Osteoblast (primary cell): Measurements from ENCODE around the gene PRR15. TPM values are rescaled to one million over a fixed set of nuclear protein-coding genes. Genes with fewer than 3 reads are reported as not detected.

Source experiments
- DNase-seq: peaks from one replicate; pipeline ENCODE4 v3.0.0; 2011; ENCODE audit warnings: low spot score, mixed read lengths; ENCODE audit not compliant: insufficient read length; ENCODE audit errors: missing footprints
- H2AFZ ChIP-seq: 2 replicates; pipeline ENCODE4 v1.6.0; 2011; ENCODE audit warnings: mild to moderate bottlenecking, low read length
- H3K27ac ChIP-seq: 2 replicates; pipeline ENCODE4 v1.5.1; 2011; ENCODE audit warnings: mild to moderate bottlenecking, low read depth, low read length, moderate library complexity
- H3K27me3 ChIP-seq: 2 replicates; pipeline ENCODE4 v1.6.0; 2012; ENCODE audit warnings: mild to moderate bottlenecking, control low read depth, inconsistent platforms, low read length, moderate library complexity; ENCODE audit not compliant: insufficient read depth
- H3K36me3 ChIP-seq: 2 replicates; pipeline ENCODE4 v1.5.1; 2011; ENCODE audit warnings: mild to moderate bottlenecking, low read length, control low read depth, moderate library complexity; ENCODE audit not compliant: insufficient read depth
- H3K4me1 ChIP-seq: 2 replicates; pipeline ENCODE4 v1.5.1; 2011; ENCODE audit warnings: mild to moderate bottlenecking, low read length, control low read depth, moderate library complexity; ENCODE audit not compliant: insufficient read depth
- H3K4me2 ChIP-seq: 2 replicates; pipeline ENCODE4 v1.6.0; 2011; ENCODE audit warnings: mild to moderate bottlenecking, low read length; ENCODE audit not compliant: insufficient read depth
- H3K4me3 ChIP-seq: fragments of 200-600 bp; sonication (generic); 3 replicates; pipeline ENCODE4 v1.5.1; 2012; ENCODE audit warnings: mild to moderate bottlenecking, low read length, inconsistent platforms; ENCODE audit not compliant: insufficient read depth
- H3K79me2 ChIP-seq: 2 replicates; pipeline ENCODE4 v1.6.0; 2012; ENCODE audit warnings: mild to moderate bottlenecking, low read length, control low read depth, inconsistent platforms; ENCODE audit not compliant: insufficient read depth
- H3K9me3 ChIP-seq: 2 replicates; pipeline ENCODE4 v1.5.1; 2011; ENCODE audit warnings: low read depth, low read length, control low read depth
- H4K20me1 ChIP-seq: 2 replicates; pipeline ENCODE4 v1.6.0; 2012; ENCODE audit warnings: mild to moderate bottlenecking, low read length, control low read depth; ENCODE audit not compliant: insufficient read depth
- CTCF ChIP-seq: IDR thresholded peaks from 2 replicates; pipeline ENCODE4 v1.5.1; 2011; ENCODE audit warnings: mild to moderate bottlenecking, low read depth, low read length, moderate library complexity; ENCODE audit errors: extremely low read depth
- total RNA-seq: library from RNA; depleted of rRNA; stranded (reverse); fragments of >200 nt; gene quantifications from 2 replicates; pipeline ENCODE4 v1.2.3, GENCODE V29; 2012

PRR15 gene
- total RNA-seq, 1 donor = 1.1 TPM

DNA sequence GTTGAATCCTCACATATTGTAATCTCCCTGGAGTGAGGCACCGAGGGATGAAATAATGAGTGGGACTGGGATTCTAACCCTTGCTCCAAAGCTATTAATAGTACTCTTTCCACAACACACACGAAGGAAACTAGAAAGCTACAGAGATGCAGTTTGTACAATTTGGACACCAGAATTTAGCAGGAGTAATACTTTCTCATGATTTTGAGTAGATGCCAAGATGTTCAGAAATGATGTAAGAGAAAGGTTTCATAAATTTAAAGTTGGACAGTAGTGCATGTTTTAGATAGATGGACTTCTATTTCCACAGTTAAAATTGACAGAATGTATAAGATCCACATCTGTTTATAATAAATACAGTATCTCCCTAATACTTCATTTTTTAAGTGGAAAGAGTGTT is 46.5 kb downstream of the PRR15 start:
- no peaks in the 10 kb centered on the region for H3K27me3 ChIP-seq
- H3K4me1 ChIP-seq = peaks cover 51% of the 10 kb centered on the region
- H3K79me2 ChIP-seq = no peaks in the 10 kb centered on the region
- TF ChIP-seq CTCF = no peak
- no peaks in the 10 kb centered on the region for H3K36me3 ChIP-seq
- H4K20me1 ChIP-seq = no peaks in the 10 kb centered on the region
- no peak overlapping the region for H3K27ac ChIP-seq
- H2AFZ ChIP-seq = no peak overlapping the region
- peak overlapping the region; percentile 42 for H3K4me2 ChIP-seq
- H3K4me3 ChIP-seq = no peak overlapping the region
- no peak for DNase-seq
- H3K9me3 ChIP-seq = no peaks in the 10 kb centered on the region

DNA sequence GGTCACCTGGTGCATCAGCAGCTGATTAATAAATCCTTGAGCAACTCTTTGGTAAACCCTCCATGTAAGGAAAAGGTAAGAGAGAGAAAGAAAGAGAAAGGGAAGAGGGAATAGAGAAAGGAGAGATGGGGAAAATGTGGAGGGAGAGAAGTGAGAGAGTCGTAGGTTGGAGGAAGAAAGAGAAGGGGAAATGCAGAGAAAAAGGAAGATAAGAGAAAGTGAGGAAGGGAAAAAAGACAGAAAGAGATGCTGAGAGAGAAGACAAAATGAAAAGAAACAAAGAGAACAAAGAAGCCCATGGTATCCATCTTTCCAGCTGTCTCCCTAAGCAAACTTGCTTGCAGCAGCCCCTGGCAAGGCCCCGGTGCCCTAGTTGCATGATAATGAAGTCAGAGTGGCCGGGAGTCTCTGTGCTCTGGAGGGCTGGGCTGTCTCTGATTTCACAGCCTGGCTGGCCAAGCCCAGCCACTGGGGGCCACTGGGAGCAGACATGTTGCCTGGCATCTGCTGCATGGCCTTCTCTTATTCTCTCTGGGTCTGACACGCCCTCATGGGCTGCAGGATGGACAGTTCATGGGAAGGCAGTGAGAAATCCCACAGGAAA is 48.4 kb downstream of the PRR15 start:
- H3K27me3 ChIP-seq = no peaks in the 10 kb centered on the region
- peak overlapping the region; percentile 49 for H3K4me2 ChIP-seq
- H4K20me1 ChIP-seq = no peaks in the 10 kb centered on the region
- no peak overlapping the region for H2AFZ ChIP-seq
- no peak for DNase-seq
- no peaks in the 10 kb centered on the region for H3K36me3 ChIP-seq
- TF ChIP-seq CTCF = no peak
- H3K9me3 ChIP-seq = no peaks in the 10 kb centered on the region
- H3K4me1 ChIP-seq = peaks cover 37% of the 10 kb centered on the region
- peak overlapping the region; percentile 94 for H3K27ac ChIP-seq
- no peak overlapping the region for H3K4me3 ChIP-seq
- no peaks in the 10 kb centered on the region for H3K79me2 ChIP-seq

- H3K4me2 ChIP-seq = peak overlapping the region; percentile 49
- H4K20me1 ChIP-seq = no peaks in the 10 kb centered on the region
- H3K4me1 ChIP-seq = peaks cover 37% of the 10 kb centered on the region
- H3K36me3 ChIP-seq = no peaks in the 10 kb centered on the region
- no peaks in the 10 kb centered on the region for H3K79me2 ChIP-seq
- no peak for TF ChIP-seq CTCF
- no peaks in the 10 kb centered on the region for H3K9me3 ChIP-seq
- peak overlapping the region; percentile 94 for H3K27ac ChIP-seq
- no peak overlapping the region for H3K4me3 ChIP-seq
- DNase-seq = peak; percentile 49
- H2AFZ ChIP-seq = peak overlapping the region; percentile 45
- H3K27me3 ChIP-seq = no peaks in the 10 kb centered on the region
Observed at GRCh38 chr7:29612596-29612995, 49.0 kb downstream of the PRR15 start.

GRCh38 chr7:29613100-29613499 is 49.5 kb downstream of the PRR15 start:
- Histone ChIP-seq H3K79me2 (no peaks in the 10 kb centered on the region), H4K20me1 (no peaks in the 10 kb centered on the region), H3K4me3 (peak overlapping the region; percentile 24), H3K9me3 (no peaks in the 10 kb centered on the region), H3K27ac (peak overlapping the region; percentile 94), H3K27me3 (no peaks in the 10 kb centered on the region), H3K4me1 (peaks cover 36% of the 10 kb centered on the region), H3K36me3 (no peaks in the 10 kb centered on the region), H3K4me2 (peak overlapping the region; percentile 49), H2AFZ (peak overlapping the region; percentile 45)
- no peak for TF ChIP-seq CTCF
- peak; percentile 32 for DNase-seq
